Activated naive CD8-positive, alpha-beta T cell (primary cell): ENCODE results near the gene SHLD1.
"Not testable (repeated sequence)": the region's sequence is repeated elsewhere in the genome, so short reads cannot be mapped to it uniquely, and the experiment has no call there.

ENCODE experiments used
- H3K27ac Mint-ChIP-seq: one replicate; pipeline ENCODE4 v1.8.0; 2021; ENCODE audit warnings: mixed read lengths
- H3K27me3 Mint-ChIP-seq: one replicate; pipeline ENCODE4 v1.8.0; 2021; ENCODE audit warnings: mixed read lengths
- H3K36me3 Mint-ChIP-seq: one replicate; pipeline ENCODE4 v1.8.0; 2021; ENCODE audit warnings: mixed read lengths
- H3K4me1 Mint-ChIP-seq: one replicate; pipeline ENCODE4 v1.8.0; 2021; ENCODE audit warnings: low read depth, mixed read lengths
- H3K4me3 Mint-ChIP-seq: one replicate; pipeline ENCODE4 v1.8.0; 2021; ENCODE audit warnings: mild to moderate bottlenecking, mixed read lengths
- H3K9me3 Mint-ChIP-seq: one replicate; pipeline ENCODE4 v1.8.0; 2021; ENCODE audit warnings: low read depth, mixed read lengths

The SHLD1 gene, protein sequence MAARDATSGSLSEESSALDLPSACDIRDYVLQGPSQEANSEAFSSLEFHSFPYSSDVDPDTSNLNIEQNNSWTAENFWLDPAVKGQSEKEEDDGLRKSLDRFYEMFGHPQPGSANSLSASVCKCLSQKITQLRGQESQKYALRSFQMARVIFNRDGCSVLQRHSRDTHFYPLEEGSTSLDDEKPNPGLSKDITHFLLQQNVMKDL

DNA sequence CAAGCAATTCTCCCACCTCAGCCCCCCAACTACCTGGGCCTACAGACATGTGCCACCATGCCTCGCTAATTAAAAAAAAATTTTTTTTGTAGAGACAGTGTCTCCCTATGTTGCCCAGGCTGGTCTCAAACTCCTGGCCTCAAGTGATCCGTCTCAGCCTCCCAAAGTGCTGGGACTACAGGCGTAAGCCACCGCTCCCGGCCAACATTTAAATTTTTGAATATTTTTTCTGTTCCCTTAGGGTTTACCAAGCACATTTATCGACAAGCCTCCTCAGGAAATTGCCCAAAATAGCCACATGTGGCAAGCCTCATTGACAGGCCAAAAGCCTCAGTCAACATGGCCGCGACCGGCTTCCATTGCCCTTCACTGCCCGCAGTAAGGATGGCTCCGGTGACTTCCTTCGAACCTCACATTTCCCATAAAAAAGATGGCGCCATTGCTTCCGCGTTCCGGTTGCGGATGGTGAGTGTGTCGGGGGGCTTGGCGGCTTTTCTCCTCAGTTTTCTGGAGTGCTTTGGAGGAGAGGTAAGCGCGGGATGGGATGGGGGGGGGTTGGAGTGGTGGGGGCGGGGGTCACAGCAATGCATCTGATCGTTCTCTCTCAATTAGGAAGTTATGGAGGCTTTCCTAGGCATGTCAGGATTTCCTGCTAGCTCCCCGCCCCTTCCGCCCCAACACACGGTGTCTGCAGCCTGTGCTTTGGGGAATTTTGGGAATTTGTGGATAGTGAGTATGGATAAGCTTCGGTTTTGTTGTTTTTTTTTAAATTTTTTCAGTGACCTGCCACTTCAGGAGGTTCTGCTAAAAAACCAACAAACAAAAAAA lies at the start of gene SHLD1:
Gene SHLD1 (plus strand): TSS at position 450 of the 828 bp plus-strand sequence. CDS start 22,465 bp downstream, outside the sequence.
- Mint-ChIP-seq H3K36me3 (peaks cover 6% of the 10 kb centered on the region), H3K4me1 (peaks cover 26% of the 10 kb centered on the region), H3K9me3 (no peaks in the 10 kb centered on the region), H3K27me3 (no peaks in the 10 kb centered on the region), H3K4me3 (peak within 1 kb of the TSS; percentile 91), H3K27ac (peak within 1 kb of the TSS; percentile 93)

DNA sequence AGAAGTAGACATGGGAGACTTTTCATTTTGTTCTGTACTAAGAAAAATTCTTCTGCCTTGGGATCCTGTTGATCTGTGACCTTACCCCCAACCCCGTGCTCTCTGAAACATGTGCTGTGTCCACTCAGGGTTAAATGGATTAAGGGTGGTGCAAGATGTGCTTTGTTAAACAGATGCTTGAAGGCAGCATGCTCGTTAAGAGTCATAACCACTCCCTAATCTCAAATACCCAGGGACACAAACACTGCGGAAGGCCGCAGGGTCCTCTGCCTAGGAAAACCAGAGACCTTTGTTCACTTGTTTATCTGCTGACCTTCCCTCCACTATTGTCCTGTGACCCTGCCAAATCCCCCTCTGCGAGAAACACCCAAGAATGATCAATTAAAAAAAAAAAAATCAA lies 47.9 kb upstream of the SHLD1 start:
- not testable (repeated sequence) for H3K27me3 Mint-ChIP-seq, H3K4me1 Mint-ChIP-seq, H3K36me3 Mint-ChIP-seq, H3K9me3 Mint-ChIP-seq, H3K4me3 Mint-ChIP-seq, H3K27ac Mint-ChIP-seq

DNA sequence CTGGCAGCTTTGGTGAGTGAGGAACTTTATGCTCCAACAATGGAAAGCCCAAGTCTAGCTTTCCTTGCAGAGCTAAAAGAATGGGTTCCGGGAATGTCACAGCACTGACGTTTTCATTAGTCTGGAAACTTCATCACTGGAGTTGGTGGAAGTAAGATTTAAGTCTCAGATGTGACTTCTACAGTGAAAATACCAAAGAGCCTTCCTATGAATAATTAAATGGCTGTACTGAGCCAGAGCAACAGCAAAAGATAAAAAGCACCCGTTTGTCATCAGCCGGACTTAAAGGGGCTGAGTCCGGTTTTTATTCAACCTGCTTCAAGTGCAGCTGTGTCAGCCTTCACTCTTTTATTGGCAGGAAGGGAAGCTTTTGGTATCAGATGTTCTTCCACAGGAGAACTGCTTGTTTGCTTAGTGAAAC lies 46.5 kb upstream of the SHLD1 start:
- H3K4me1 Mint-ChIP-seq, result no peaks in the 10 kb centered on the region
- no peaks in the 10 kb centered on the region for H3K9me3 Mint-ChIP-seq
- H3K27ac Mint-ChIP-seq, result no peak overlapping the region
- H3K27me3 Mint-ChIP-seq, result no peaks in the 10 kb centered on the region
- no peak overlapping the region for H3K4me3 Mint-ChIP-seq
- no peaks in the 10 kb centered on the region for H3K36me3 Mint-ChIP-seq

GRCh38 chr20:5705827-5706226 lies 44.4 kb upstream of the SHLD1 start:
- Mint-ChIP-seq H3K4me1 (no peaks in the 10 kb centered on the region), H3K36me3 (no peaks in the 10 kb centered on the region), H3K27ac (no peak overlapping the region), H3K9me3 (no peaks in the 10 kb centered on the region), H3K4me3 (no peak overlapping the region), H3K27me3 (no peaks in the 10 kb centered on the region)

- Mint-ChIP-seq H3K4me1 (no peaks in the 10 kb centered on the region), H3K27ac (no peak overlapping the region), H3K36me3 (no peaks in the 10 kb centered on the region), H3K27me3 (no peaks in the 10 kb centered on the region), H3K4me3 (no peak overlapping the region), H3K9me3 (no peaks in the 10 kb centered on the region)
These were observed 43.4 kb upstream of the SHLD1 start for GRCh38 chr20:5706797-5707196.

DNA sequence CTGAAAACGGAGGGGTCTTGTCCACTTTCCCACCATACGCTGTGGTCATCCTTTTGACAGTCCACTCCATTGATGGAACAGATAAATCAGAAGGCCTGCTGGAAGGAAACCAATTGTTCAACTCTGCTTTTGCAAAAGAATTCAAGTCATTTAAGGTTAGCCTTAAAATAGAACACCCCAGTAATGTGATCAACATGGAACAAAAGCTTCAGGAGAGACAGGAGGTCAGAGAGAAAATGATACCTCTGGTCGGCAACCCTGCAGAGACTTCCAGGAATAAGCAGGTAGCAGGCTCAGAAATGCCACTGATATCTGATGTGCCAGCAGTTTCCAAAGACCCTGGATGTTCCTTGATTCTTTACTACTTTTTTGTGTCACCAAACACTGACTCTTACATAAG lies 39.6 kb upstream of the SHLD1 start:
- no peak overlapping the region for H3K27ac Mint-ChIP-seq
- peaks cover 26% of the 10 kb centered on the region for H3K4me1 Mint-ChIP-seq
- H3K36me3 Mint-ChIP-seq, result no peaks in the 10 kb centered on the region
- H3K27me3 Mint-ChIP-seq, result no peaks in the 10 kb centered on the region
- no peaks in the 10 kb centered on the region for H3K9me3 Mint-ChIP-seq
- H3K4me3 Mint-ChIP-seq, result no peak overlapping the region

DNA sequence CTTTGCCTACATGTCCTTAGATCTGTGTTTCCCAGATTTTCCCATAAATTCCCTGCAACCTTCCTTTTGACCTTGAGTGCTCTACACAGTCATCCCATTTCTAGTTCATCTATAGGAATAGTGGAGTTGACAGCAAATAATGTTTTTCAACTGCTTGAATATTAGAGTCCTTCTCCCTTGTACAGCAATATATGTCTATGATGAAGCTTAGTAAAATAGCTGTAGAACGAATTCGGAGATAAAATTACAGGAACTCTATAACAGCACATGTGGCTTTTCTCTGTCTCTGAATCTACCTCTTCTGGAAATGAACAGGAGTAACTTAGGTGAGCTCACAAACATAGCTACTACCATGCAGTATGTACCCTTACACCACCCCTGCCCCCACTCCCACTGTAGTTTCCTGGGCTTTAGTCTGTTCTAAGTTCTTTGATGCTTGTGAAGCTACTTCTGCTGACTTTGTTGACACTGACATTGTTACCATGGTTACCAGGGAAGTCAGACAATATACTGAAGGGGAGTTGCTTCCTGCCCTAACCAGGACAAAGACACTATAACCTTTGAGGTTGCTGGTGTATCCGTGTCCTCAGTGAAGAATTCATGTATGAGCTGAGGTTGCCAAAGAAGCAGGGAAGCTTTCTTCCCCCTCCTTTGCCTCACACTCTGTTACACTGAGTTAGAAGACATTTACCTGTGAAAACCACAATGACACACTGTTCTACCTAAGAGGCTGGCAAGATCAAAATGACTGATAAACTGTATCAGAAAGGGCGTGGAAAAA lies 35.8 kb upstream of the SHLD1 start:
- H3K4me1 Mint-ChIP-seq, result peaks cover 46% of the 10 kb centered on the region
- no peaks in the 10 kb centered on the region for H3K9me3 Mint-ChIP-seq
- H3K27me3 Mint-ChIP-seq, result no peaks in the 10 kb centered on the region
- no peaks in the 10 kb centered on the region for H3K36me3 Mint-ChIP-seq
- H3K27ac Mint-ChIP-seq, result peak overlapping the region; percentile 87
- peak overlapping the region; percentile 48 for H3K4me3 Mint-ChIP-seq

- Mint-ChIP-seq H3K27ac (peak overlapping the region; percentile 87), H3K9me3 (no peaks in the 10 kb centered on the region)
These were observed 34.9 kb upstream of the SHLD1 start for GRCh38 chr20:5715071-5715841.

GRCh38 chr20:5716953-5717352 lies 33.2 kb upstream of the SHLD1 start:
- H3K27ac Mint-ChIP-seq, result no peak overlapping the region
- H3K36me3 Mint-ChIP-seq, result no peaks in the 10 kb centered on the region
- no peaks in the 10 kb centered on the region for H3K9me3 Mint-ChIP-seq
- no peak overlapping the region for H3K4me3 Mint-ChIP-seq
- H3K4me1 Mint-ChIP-seq, result peaks cover 56% of the 10 kb centered on the region
- H3K27me3 Mint-ChIP-seq, result no peaks in the 10 kb centered on the region

More at GRCh38 chr20:5715071-5715841, 34.9 kb upstream of the SHLD1 start:
- H3K4me3 Mint-ChIP-seq, result peak overlapping the region; percentile 48
- H3K36me3 Mint-ChIP-seq, result no peaks in the 10 kb centered on the region
- no peaks in the 10 kb centered on the region for H3K27me3 Mint-ChIP-seq
- peaks cover 54% of the 10 kb centered on the region for H3K4me1 Mint-ChIP-seq

- Mint-ChIP-seq H3K9me3 (no peaks in the 10 kb centered on the region), H3K4me3 (no peak overlapping the region), H3K4me1 (peaks cover 52% of the 10 kb centered on the region), H3K27me3 (no peaks in the 10 kb centered on the region), H3K27ac (peak overlapping the region; percentile 17), H3K36me3 (no peaks in the 10 kb centered on the region)
These were observed 31.2 kb upstream of the SHLD1 start for GRCh38 chr20:5718896-5719595.

- Mint-ChIP-seq H3K36me3 (no peaks in the 10 kb centered on the region), H3K9me3 (no peaks in the 10 kb centered on the region), H3K27me3 (no peaks in the 10 kb centered on the region), H3K4me3 (no peak overlapping the region), H3K27ac (no peak overlapping the region), H3K4me1 (peaks cover 48% of the 10 kb centered on the region)
These were observed 30.3 kb upstream of the SHLD1 start for GRCh38 chr20:5719861-5720403.

- Mint-ChIP-seq H3K4me3 (no peak overlapping the region), H3K27me3 (no peaks in the 10 kb centered on the region), H3K4me1 (peaks cover 41% of the 10 kb centered on the region), H3K36me3 (no peaks in the 10 kb centered on the region), H3K9me3 (no peaks in the 10 kb centered on the region), H3K27ac (no peak overlapping the region)
These were observed 29.5 kb upstream of the SHLD1 start for GRCh38 chr20:5720696-5721095.

DNA sequence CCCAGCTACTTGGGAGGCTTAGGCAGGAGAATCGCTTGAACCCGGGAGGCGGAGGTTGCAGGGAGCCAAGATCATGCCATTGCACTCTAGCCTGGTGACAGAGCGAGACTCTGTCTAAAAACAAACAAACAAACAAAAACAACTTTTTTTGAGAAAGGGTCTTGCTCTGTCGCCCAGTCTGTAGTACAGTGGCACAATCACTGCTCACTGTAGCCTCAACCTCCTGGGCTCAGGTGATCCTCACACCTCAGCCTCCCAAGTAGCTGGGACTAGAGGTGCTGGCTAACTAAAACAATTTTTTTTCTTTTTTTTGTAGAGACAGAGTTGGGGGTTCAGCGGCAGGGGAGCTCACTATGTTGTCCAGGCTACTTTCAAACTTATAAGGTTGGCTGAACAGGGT lies 28.8 kb upstream of the SHLD1 start:
- not testable (repeated sequence) for H3K36me3 Mint-ChIP-seq, H3K4me3 Mint-ChIP-seq, H3K27me3 Mint-ChIP-seq, H3K9me3 Mint-ChIP-seq, H3K27ac Mint-ChIP-seq
- peaks cover 34% of the 10 kb centered on the region for H3K4me1 Mint-ChIP-seq

- Mint-ChIP-seq H3K4me1 (peaks cover 28% of the 10 kb centered on the region), H3K36me3 (peaks cover 3% of the 10 kb centered on the region), H3K27me3 (no peaks in the 10 kb centered on the region), H3K27ac (peak overlapping the region; percentile 16), H3K9me3 (no peaks in the 10 kb centered on the region), H3K4me3 (no peak overlapping the region)
These were observed 27.3 kb upstream of the SHLD1 start for GRCh38 chr20:5722927-5723326.
